Measurements from ENCODE around the gene LAIR2. TPM values are rescaled to one million over a fixed set of nuclear protein-coding genes. Genes with fewer than 3 reads are reported as not detected.
A peak's percentile ranks its signal among the peaks of the same experiment; 100 is the strongest.

The LAIR2 gene
- total RNA-seq, 1 donor = not detected

GRCh38 chr19:54481326-54481930 is 21.2 kb upstream of the LAIR2 start:
- no peak overlapping the region for H2AFZ ChIP-seq (ENCODE audit: low read length)
- peak; percentile 73 for TF ChIP-seq CTCF (IDR thresholded peaks at IDR 0.05; ENCODE audit: extremely low read depth, low read depth, low read length)

DNA sequence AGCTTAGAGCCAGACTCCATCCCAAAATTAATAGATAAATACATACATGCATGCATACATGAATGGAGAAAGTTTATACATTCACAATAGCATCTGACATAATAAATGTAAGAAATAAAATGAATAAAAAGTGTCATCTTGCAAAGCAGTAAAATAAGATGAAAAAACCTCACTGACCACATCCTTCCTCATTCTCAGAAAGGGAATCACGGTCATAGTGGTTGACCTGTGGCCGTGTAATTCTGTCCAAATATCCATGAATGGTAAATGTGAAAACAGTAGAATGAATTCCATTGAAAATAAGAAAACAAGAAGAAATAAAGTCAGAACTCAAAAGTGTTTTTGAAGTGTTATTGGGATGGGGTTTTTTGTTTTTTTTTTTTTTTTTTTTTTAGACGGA is 19.7 kb upstream of the LAIR2 start:
- Histone ChIP-seq H4K20me1 (ENCODE audit: insufficient read depth, low read length) (no peaks in the 10 kb centered on the region), H3K27me3 (ENCODE audit: insufficient read depth, low read length) (peaks cover 3% of the 10 kb centered on the region), H3K4me3 (ENCODE audit: insufficient read depth, low read length) (no peak overlapping the region), H2AFZ (ENCODE audit: low read length) (no peak overlapping the region), H3K4me1 (ENCODE audit: insufficient read depth, low read length) (no peaks in the 10 kb centered on the region), H3K79me2 (ENCODE audit: insufficient read depth, low read length) (no peaks in the 10 kb centered on the region), H3K36me3 (ENCODE audit: insufficient read depth, low read length) (no peaks in the 10 kb centered on the region), H3K4me2 (ENCODE audit: insufficient read depth, low read length) (no peak overlapping the region), H3K27ac (ENCODE audit: low read depth, low read length) (no peak overlapping the region), H3K9me3 (ENCODE audit: low read depth, low read length) (no peaks in the 10 kb centered on the region)
- TF ChIP-seq CTCF (IDR thresholded peaks at IDR 0.05; ENCODE audit: extremely low read depth, low read depth, low read length) = no peak
- DNase-seq (ENCODE audit: insufficient read length, low spot score, missing footprints) = peak; percentile 68

More at GRCh38 chr19:54481326-54481930, 21.2 kb upstream of the LAIR2 start:
- H3K9me3 ChIP-seq (ENCODE audit: low read depth, low read length) = no peaks in the 10 kb centered on the region
- H3K27me3 ChIP-seq (ENCODE audit: insufficient read depth, low read length) = peaks cover 3% of the 10 kb centered on the region
- no peak overlapping the region for H3K4me3 ChIP-seq (ENCODE audit: insufficient read depth, low read length)
- no peaks in the 10 kb centered on the region for H4K20me1 ChIP-seq (ENCODE audit: insufficient read depth, low read length)
- DNase-seq (ENCODE audit: insufficient read length, low spot score, missing footprints) = peak; percentile 74
- no peaks in the 10 kb centered on the region for H3K36me3 ChIP-seq (ENCODE audit: insufficient read depth, low read length)
- peak overlapping the region; percentile 62 for H3K4me2 ChIP-seq (ENCODE audit: insufficient read depth, low read length)
- no peaks in the 10 kb centered on the region for H3K4me1 ChIP-seq (ENCODE audit: insufficient read depth, low read length)
- H3K79me2 ChIP-seq (ENCODE audit: insufficient read depth, low read length) = no peaks in the 10 kb centered on the region
- H3K27ac ChIP-seq (ENCODE audit: low read depth, low read length) = no peak overlapping the region

DNA sequence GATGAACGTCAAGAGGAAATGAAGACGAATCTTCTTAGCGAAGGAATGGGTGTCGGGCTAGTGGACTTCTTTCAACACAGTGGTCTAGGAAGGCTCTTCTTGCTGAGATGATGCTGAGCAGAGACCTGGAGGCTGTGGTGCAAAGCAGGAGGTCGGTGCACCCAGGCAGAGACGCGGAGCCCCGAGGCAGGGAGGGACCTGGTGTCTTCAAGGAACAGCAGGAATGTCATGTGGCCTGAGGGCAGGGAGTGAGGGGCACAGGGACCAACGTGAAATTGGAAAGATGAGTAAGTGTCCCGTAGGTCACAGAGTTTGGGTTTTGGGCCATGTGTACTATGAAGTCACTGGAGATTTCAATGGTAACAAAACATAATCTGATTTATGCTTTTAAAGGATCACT is 18.2 kb upstream of the LAIR2 start:
- Histone ChIP-seq H3K4me1 (ENCODE audit: insufficient read depth, low read length) (no peaks in the 10 kb centered on the region), H3K79me2 (ENCODE audit: insufficient read depth, low read length) (no peaks in the 10 kb centered on the region), H3K36me3 (ENCODE audit: insufficient read depth, low read length) (no peaks in the 10 kb centered on the region), H3K4me3 (ENCODE audit: insufficient read depth, low read length) (no peak overlapping the region), H3K4me2 (ENCODE audit: insufficient read depth, low read length) (no peak overlapping the region), H3K9me3 (ENCODE audit: low read depth, low read length) (no peaks in the 10 kb centered on the region), H3K27ac (ENCODE audit: low read depth, low read length) (no peak overlapping the region), H4K20me1 (ENCODE audit: insufficient read depth, low read length) (no peaks in the 10 kb centered on the region), H3K27me3 (ENCODE audit: insufficient read depth, low read length) (peaks cover 3% of the 10 kb centered on the region), H2AFZ (ENCODE audit: low read length) (no peak overlapping the region)
- DNase-seq (ENCODE audit: insufficient read length, low spot score, missing footprints) = no peak
- TF ChIP-seq CTCF (IDR thresholded peaks at IDR 0.05; ENCODE audit: extremely low read depth, low read depth, low read length) = no peak

GRCh38 chr19:54485851-54486250 is 16.8 kb upstream of the LAIR2 start:
- H3K27me3 ChIP-seq (ENCODE audit: insufficient read depth, low read length) = no peaks in the 10 kb centered on the region
- H3K4me3 ChIP-seq (ENCODE audit: insufficient read depth, low read length) = no peak overlapping the region
- no peaks in the 10 kb centered on the region for H4K20me1 ChIP-seq (ENCODE audit: insufficient read depth, low read length)
- H3K27ac ChIP-seq (ENCODE audit: low read depth, low read length) = no peak overlapping the region
- no peaks in the 10 kb centered on the region for H3K4me1 ChIP-seq (ENCODE audit: insufficient read depth, low read length)
- no peak for TF ChIP-seq CTCF (IDR thresholded peaks at IDR 0.05; ENCODE audit: extremely low read depth, low read depth, low read length)
- no peak overlapping the region for H2AFZ ChIP-seq (ENCODE audit: low read length)
- H3K79me2 ChIP-seq (ENCODE audit: insufficient read depth, low read length) = no peaks in the 10 kb centered on the region
- no peaks in the 10 kb centered on the region for H3K9me3 ChIP-seq (ENCODE audit: low read depth, low read length)
- H3K4me2 ChIP-seq (ENCODE audit: insufficient read depth, low read length) = no peak overlapping the region
- DNase-seq (ENCODE audit: insufficient read length, low spot score, missing footprints) = peak; percentile 5
- no peaks in the 10 kb centered on the region for H3K36me3 ChIP-seq (ENCODE audit: insufficient read depth, low read length)
